ENCODE data around the gene SPAG6. TPM values are rescaled to one million over a fixed set of nuclear protein-coding genes. Genes with fewer than 3 reads are reported as not detected.

The SPAG6 gene
- total and polyA plus RNA-seq, 9 of the 15 experiments (the other 6 are each of a cell fraction or from before 2014, with no cell fraction given): 3.5 to 23.1 (median 11.8) TPM

DNA sequence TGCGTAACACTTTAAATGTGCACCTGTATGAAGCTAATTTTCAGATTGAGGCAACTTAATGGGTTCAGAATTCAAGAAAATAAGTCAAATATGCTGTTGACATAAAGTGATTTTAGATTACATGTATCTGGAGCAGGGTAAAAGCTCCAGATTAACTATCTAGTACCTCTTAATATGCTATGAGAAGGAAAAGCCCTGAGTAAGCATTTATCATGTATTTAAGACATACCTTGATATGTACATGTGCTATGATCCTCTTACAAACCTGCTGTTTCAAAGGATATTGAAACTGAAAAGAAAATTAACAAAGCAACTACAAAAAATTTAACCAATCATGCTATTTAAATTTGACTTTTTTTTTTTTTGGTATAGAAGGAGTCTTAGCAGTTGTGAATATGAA, 4.5 kb downstream of the SPAG6 start:
- ChIA-PET CTCF (ENCODE audit: low intra/inter-chr PET ratio) (no interaction called here), POLR2A (interaction anchor here (1.0 kb wide), 1 partner anchor 9 kb away, joined by 8 read pairs; no protein-coding TSS in a partner anchor)
- FAIRE-seq (peak; percentile 32), ATAC-seq (no peak), DNase-seq (ENCODE audit: extremely low read depth in 1 of 4, low spot score in 3 of 4) (no peak)
- no peak overlapping the region for H3K4me2 ChIP-seq (ENCODE audit: insufficient read depth, low read length)
- no peak overlapping the region for H3K27ac ChIP-seq (ENCODE audit: extremely low read depth, low read depth, low read length)
- in situ Hi-C loops (cut with MboI): no loop called here
- H3K9me1 ChIP-seq (ENCODE audit: control insufficient read depth, insufficient read depth, low read length): no peaks in the 10 kb centered on the region
- no peaks in the 10 kb centered on the region for H3K27me3 ChIP-seq (ENCODE audit: control insufficient read depth in 2 of 2, insufficient read depth in 2 of 2, low read length in 2 of 2)
- no peaks in the 10 kb centered on the region for H4K20me1 ChIP-seq (replicated peaks; ENCODE audit: control insufficient read depth, insufficient read depth, low read length)
- intact Hi-C loops (cut with micrococcal nuclease): no loop called here
- no peak overlapping the region for H3K4me3 ChIP-seq
- no peak overlapping the region for H2AFZ ChIP-seq (ENCODE audit: low read depth, low read length)
- BruUV-seq (replicated peaks): no TSS peak
- peaks cover 0 to 4% of the 10 kb centered on the region in 2 experiments; a peak in 1 of 5 replicates for H3K4me1 ChIP-seq (replicated peaks in 1 of 2; ENCODE audit: control insufficient read depth in 2 of 2, insufficient read depth in 2 of 2, low read length in 2 of 2)
- H3K79me2 ChIP-seq (ENCODE audit: control insufficient read depth, insufficient read depth, low read length): no peaks in the 10 kb centered on the region
- H3K36me3 ChIP-seq (ENCODE audit: control insufficient read depth, insufficient read depth, low read length): no peaks in the 10 kb centered on the region
- H3K9ac ChIP-seq (ENCODE audit: insufficient read depth in 1 of 2, low read depth in 2 of 2, low read length in 2 of 2): no peak overlapping the region
- no peaks in the 10 kb centered on the region; the same call in 1 of the 2 replicates for H3K9me3 ChIP-seq (replicated peaks; ENCODE audit: control insufficient read depth, insufficient read depth, low read depth, low read length)
- TF ChIP-seq C11orf30 (IDR thresholded peaks at IDR 0.05; ENCODE audit: low read depth): peak; percentile 89
- TF ChIP-seq ZNF316 (IDR thresholded peaks at IDR 0.05): peak; percentile 95
- TF ChIP-seq, protein P1, sequence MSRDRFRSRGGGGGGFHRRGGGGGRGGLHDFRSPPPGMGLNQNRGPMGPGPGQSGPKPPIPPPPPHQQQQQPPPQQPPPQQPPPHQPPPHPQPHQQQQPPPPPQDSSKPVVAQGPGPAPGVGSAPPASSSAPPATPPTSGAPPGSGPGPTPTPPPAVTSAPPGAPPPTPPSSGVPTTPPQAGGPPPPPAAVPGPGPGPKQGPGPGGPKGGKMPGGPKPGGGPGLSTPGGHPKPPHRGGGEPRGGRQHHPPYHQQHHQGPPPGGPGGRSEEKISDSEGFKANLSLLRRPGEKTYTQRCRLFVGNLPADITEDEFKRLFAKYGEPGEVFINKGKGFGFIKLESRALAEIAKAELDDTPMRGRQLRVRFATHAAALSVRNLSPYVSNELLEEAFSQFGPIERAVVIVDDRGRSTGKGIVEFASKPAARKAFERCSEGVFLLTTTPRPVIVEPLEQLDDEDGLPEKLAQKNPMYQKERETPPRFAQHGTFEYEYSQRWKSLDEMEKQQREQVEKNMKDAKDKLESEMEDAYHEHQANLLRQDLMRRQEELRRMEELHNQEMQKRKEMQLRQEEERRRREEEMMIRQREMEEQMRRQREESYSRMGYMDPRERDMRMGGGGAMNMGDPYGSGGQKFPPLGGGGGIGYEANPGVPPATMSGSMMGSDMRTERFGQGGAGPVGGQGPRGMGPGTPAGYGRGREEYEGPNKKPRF (IDR thresholded peaks at IDR 0.05; ENCODE audit: low read depth, low read length): no peak
- TF ChIP-seq, protein P2, sequence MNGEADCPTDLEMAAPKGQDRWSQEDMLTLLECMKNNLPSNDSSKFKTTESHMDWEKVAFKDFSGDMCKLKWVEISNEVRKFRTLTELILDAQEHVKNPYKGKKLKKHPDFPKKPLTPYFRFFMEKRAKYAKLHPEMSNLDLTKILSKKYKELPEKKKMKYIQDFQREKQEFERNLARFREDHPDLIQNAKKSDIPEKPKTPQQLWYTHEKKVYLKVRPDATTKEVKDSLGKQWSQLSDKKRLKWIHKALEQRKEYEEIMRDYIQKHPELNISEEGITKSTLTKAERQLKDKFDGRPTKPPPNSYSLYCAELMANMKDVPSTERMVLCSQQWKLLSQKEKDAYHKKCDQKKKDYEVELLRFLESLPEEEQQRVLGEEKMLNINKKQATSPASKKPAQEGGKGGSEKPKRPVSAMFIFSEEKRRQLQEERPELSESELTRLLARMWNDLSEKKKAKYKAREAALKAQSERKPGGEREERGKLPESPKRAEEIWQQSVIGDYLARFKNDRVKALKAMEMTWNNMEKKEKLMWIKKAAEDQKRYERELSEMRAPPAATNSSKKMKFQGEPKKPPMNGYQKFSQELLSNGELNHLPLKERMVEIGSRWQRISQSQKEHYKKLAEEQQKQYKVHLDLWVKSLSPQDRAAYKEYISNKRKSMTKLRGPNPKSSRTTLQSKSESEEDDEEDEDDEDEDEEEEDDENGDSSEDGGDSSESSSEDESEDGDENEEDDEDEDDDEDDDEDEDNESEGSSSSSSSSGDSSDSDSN (IDR thresholded peaks at IDR 0.05; ENCODE audit: borderline replicate concordance in 1 of 2, low read depth in 2 of 2, low read length in 2 of 2): no peak
- TF ChIP-seq ZNF274 (IDR thresholded peaks at IDR 0.05; ENCODE audit: borderline replicate concordance, low read depth, low read length): no peak
- peak; percentile 89 for TF ChIP-seq MAFF (IDR thresholded peaks at IDR 0.05; ENCODE audit: low read length)
- no peak for TF ChIP-seq SOX6 (IDR thresholded peaks at IDR 0.05)
- TF ChIP-seq SAFB2 (IDR thresholded peaks at IDR 0.05; ENCODE audit: borderline replicate concordance, low read depth, low read length, severe bottlenecking): no peak
- TF ChIP-seq MAFK (IDR thresholded peaks at IDR 0.05; ENCODE audit: low read length): peak; percentile 85
- peak; percentile 81 for TF ChIP-seq MAFG (tag; conservative IDR thresholded peaks at IDR 0.05)
- no peak for TF ChIP-seq SIN3B (IDR thresholded peaks at IDR 0.05; ENCODE audit: low read depth)
- TF ChIP-seq BCL6 (CRISPR knock-in tag; IDR thresholded peaks at IDR 0.05): no peak
- TF ChIP-seq PRPF4 (IDR thresholded peaks at IDR 0.05; ENCODE audit: insufficient read depth, low read depth, low read length, poor library complexity, severe bottlenecking): no peak
- TF ChIP-seq ZNF444 (CRISPR knock-in tag; IDR thresholded peaks at IDR 0.05): no peak
- TF ChIP-seq GABPB2 (CRISPR knock-in tag; conservative IDR thresholded peaks at IDR 0.05): no peak
- 100% methylated on average over 1 of the region's 1 CpG for WGBS (ENCODE audit: insufficient coverage, low coverage, missing lambda C conversion rate)
